ENCODE measurements around the gene POU2AF2. TPM values are rescaled to one million over a fixed set of nuclear protein-coding genes. Genes with fewer than 3 reads are reported as not detected.

Gene POU2AF2
- polyA plus RNA-seq, 1 donor from 2014 or later: not detected

DNA sequence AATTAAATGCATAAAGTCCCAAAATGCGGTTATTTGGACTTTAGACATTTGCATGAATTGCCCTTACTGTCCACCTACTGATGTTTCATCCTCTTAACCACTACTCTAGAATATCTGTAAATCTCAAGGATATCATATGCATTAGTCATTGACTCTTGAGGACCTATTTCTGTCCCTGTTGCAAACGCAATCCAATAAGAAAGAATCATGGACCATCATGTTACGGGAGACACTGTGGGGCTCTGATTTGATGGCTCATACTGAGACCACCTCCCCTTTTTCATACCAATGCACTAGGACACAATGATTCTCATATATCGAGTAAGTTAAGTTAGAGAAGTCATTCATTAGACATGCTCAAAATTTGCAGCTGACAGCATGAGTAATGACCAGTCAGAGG is 14.4 kb downstream of the POU2AF2 start:
- no peaks in the 10 kb centered on the region for H3K36me3 ChIP-seq (ENCODE audit: insufficient read depth, low read length)
- H3K27ac ChIP-seq (ENCODE audit: low read length): no peak overlapping the region
- H3F3A ChIP-seq (ENCODE audit: insufficient read depth, low read length, poor library complexity, severe bottlenecking): no peaks in the 10 kb centered on the region
- no peaks in the 10 kb centered on the region for H3K9me3 ChIP-seq (ENCODE audit: low read length)
- H4K20me1 ChIP-seq (ENCODE audit: insufficient read depth): no peaks in the 10 kb centered on the region
- no peaks in the 10 kb centered on the region for H3K27me3 ChIP-seq (ENCODE audit: insufficient read depth, low read depth, low read length)
- H3K4me2 ChIP-seq (ENCODE audit: low read length): no peak overlapping the region
- H2AFZ ChIP-seq (ENCODE audit: low read depth, low read length): no peak overlapping the region
- no peaks in the 10 kb centered on the region for H3K9me2 ChIP-seq (ENCODE audit: insufficient read depth, low read length)
- H3K9ac ChIP-seq (ENCODE audit: low read length): no peak overlapping the region
- TF ChIP-seq, protein P1, sequence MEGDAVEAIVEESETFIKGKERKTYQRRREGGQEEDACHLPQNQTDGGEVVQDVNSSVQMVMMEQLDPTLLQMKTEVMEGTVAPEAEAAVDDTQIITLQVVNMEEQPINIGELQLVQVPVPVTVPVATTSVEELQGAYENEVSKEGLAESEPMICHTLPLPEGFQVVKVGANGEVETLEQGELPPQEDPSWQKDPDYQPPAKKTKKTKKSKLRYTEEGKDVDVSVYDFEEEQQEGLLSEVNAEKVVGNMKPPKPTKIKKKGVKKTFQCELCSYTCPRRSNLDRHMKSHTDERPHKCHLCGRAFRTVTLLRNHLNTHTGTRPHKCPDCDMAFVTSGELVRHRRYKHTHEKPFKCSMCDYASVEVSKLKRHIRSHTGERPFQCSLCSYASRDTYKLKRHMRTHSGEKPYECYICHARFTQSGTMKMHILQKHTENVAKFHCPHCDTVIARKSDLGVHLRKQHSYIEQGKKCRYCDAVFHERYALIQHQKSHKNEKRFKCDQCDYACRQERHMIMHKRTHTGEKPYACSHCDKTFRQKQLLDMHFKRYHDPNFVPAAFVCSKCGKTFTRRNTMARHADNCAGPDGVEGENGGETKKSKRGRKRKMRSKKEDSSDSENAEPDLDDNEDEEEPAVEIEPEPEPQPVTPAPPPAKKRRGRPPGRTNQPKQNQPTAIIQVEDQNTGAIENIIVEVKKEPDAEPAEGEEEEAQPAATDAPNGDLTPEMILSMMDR (IDR thresholded peaks at IDR 0.05; ENCODE audit: poor library complexity, severe bottlenecking): no peak
- no peak for TF ChIP-seq TAF1 (IDR thresholded peaks at IDR 0.05; ENCODE audit: low read depth)
- TF ChIP-seq RAD21 (conservative IDR thresholded peaks at IDR 0.05): no peak
- TF ChIP-seq MXI1 (conservative IDR thresholded peaks at IDR 0.05; ENCODE audit: poor library complexity, severe bottlenecking): no peak
- TF ChIP-seq EP300 (conservative IDR thresholded peaks at IDR 0.05; ENCODE audit: poor library complexity, severe bottlenecking): no peak
- TF ChIP-seq SMC3 (conservative IDR thresholded peaks at IDR 0.05; ENCODE audit: poor library complexity): no peak
- TF ChIP-seq, protein P2, sequence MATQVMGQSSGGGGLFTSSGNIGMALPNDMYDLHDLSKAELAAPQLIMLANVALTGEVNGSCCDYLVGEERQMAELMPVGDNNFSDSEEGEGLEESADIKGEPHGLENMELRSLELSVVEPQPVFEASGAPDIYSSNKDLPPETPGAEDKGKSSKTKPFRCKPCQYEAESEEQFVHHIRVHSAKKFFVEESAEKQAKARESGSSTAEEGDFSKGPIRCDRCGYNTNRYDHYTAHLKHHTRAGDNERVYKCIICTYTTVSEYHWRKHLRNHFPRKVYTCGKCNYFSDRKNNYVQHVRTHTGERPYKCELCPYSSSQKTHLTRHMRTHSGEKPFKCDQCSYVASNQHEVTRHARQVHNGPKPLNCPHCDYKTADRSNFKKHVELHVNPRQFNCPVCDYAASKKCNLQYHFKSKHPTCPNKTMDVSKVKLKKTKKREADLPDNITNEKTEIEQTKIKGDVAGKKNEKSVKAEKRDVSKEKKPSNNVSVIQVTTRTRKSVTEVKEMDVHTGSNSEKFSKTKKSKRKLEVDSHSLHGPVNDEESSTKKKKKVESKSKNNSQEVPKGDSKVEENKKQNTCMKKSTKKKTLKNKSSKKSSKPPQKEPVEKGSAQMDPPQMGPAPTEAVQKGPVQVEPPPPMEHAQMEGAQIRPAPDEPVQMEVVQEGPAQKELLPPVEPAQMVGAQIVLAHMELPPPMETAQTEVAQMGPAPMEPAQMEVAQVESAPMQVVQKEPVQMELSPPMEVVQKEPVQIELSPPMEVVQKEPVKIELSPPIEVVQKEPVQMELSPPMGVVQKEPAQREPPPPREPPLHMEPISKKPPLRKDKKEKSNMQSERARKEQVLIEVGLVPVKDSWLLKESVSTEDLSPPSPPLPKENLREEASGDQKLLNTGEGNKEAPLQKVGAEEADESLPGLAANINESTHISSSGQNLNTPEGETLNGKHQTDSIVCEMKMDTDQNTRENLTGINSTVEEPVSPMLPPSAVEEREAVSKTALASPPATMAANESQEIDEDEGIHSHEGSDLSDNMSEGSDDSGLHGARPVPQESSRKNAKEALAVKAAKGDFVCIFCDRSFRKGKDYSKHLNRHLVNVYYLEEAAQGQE (IDR thresholded peaks at IDR 0.05; ENCODE audit: borderline replicate concordance): no peak
- TF ChIP-seq POLR2AphosphoS5 (IDR thresholded peaks at IDR 0.05): no peak
- no peak for TF ChIP-seq EZH2 (IDR thresholded peaks at IDR 0.05; ENCODE audit: borderline replicate concordance, insufficient read depth, low read length, poor library complexity, severe bottlenecking)
- no peak overlapping the region for H3K4me3 ChIP-seq (ENCODE audit: low read length)
- no peaks in the 10 kb centered on the region for H3K79me2 ChIP-seq (replicated peaks; ENCODE audit: insufficient read depth, low read length)

DNA sequence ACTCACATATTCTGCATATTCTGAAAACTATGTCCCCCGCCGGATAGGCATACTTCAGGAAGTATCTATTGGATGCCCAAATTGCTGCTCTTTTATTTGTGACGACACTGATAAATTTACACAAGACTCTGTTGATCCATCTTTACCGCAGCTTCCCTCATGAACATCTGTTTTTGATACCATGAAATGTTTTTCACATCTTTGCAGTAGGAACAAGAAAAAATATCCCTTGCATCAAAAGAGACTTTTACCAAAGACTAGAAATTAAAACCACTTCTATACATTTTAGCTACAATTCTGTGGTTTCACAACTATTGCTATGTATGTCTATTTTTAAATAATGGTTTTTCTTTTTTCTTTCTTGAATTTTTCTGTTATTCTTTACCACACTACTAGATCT is 15.3 kb downstream of the POU2AF2 start:
- no peak overlapping the region for H3K4me2 ChIP-seq (ENCODE audit: low read length)
- H4K20me1 ChIP-seq (ENCODE audit: insufficient read depth): no peaks in the 10 kb centered on the region
- H3K79me2 ChIP-seq (replicated peaks; ENCODE audit: insufficient read depth, low read length): no peaks in the 10 kb centered on the region
- no peak overlapping the region for H2AFZ ChIP-seq (ENCODE audit: low read depth, low read length)
- TF ChIP-seq EP300 (conservative IDR thresholded peaks at IDR 0.05; ENCODE audit: poor library complexity, severe bottlenecking) (no peak), RAD21 (conservative IDR thresholded peaks at IDR 0.05) (no peak), TAF1 (IDR thresholded peaks at IDR 0.05; ENCODE audit: low read depth) (no peak), MXI1 (conservative IDR thresholded peaks at IDR 0.05; ENCODE audit: poor library complexity, severe bottlenecking) (no peak), EZH2 (IDR thresholded peaks at IDR 0.05; ENCODE audit: borderline replicate concordance, insufficient read depth, low read length, poor library complexity, severe bottlenecking) (no peak), POLR2AphosphoS5 (IDR thresholded peaks at IDR 0.05) (no peak)
- TF ChIP-seq, protein P2 (IDR thresholded peaks at IDR 0.05; ENCODE audit: borderline replicate concordance): no peak
- TF ChIP-seq, protein P1 (IDR thresholded peaks at IDR 0.05; ENCODE audit: poor library complexity, severe bottlenecking): no peak
- no peaks in the 10 kb centered on the region for H3K36me3 ChIP-seq (ENCODE audit: insufficient read depth, low read length)
- no peaks in the 10 kb centered on the region for H3K27me3 ChIP-seq (ENCODE audit: insufficient read depth, low read depth, low read length)
- H3K9ac ChIP-seq (ENCODE audit: low read length): no peak overlapping the region
- no peaks in the 10 kb centered on the region for H3K9me3 ChIP-seq (ENCODE audit: low read length)
- no peak overlapping the region for H3K4me3 ChIP-seq (ENCODE audit: low read length)
- H3F3A ChIP-seq (ENCODE audit: insufficient read depth, low read length, poor library complexity, severe bottlenecking): no peaks in the 10 kb centered on the region
- no peaks in the 10 kb centered on the region for H3K9me2 ChIP-seq (ENCODE audit: insufficient read depth, low read length)
- no peak overlapping the region for H3K27ac ChIP-seq (ENCODE audit: low read length)
